Prostate gland (tissue), 2 donors: ENCODE data around the gene CRYM.

Experiments
- POLR2A ChIP-seq: fragments of 450-650 bp; IDR thresholded peaks from one replicate; pipeline ENCODE4 v1.6.1; 2016; ENCODE audit warnings: antibody characterized with exemption, mild to moderate bottlenecking
- POLR2AphosphoS5 ChIP-seq: sonication (generic); formaldehyde crosslinking; IDR thresholded peaks from one replicate; pipeline ENCODE4 v1.6.1; 2017; ENCODE audit warnings: antibody characterized with exemption
- TF ChIP-seq, protein P1 (sequence below), 4 experiments: fragments of 200-600 bp in 2 of 4; fragments of 450-650 bp in 2 of 4; sonication (generic) in 2 of 4; IDR thresholded peaks; 1 replicate in 3 of 4; 2 replicates in 1 of 4; pipeline ENCODE4 v1.5.1; 2016 to 2019; ENCODE audit warnings: antibody characterized with exemption in 4 of 4, mild to moderate bottlenecking in 2 of 4, moderate library complexity in 2 of 4

DNA sequence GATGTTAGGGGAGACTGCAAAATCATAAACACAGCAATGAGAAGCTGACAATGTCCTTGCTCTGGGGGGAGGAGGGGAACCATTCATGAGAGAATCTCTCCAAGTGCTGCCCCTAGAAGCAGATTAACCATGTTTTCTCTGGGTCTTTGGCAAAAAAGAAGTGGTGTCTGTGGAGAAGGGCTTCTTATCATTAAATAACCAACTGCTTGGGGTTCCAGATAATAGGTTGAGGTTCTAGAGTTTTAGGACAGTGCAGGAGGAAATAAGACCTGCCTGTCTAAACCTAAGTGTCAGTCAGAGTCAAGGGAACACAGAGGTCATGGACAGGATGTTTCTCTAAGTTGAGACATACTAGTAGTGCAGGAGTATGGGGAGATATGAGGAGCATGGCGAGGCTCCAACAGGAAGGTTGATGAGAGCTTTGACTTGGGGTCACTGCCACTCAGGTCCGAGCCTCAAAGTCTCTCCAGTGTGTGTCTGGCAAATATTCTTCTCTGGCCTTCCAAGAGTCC is 49.7 kb downstream of the CRYM start:
- TF ChIP-seq, protein P1, sequence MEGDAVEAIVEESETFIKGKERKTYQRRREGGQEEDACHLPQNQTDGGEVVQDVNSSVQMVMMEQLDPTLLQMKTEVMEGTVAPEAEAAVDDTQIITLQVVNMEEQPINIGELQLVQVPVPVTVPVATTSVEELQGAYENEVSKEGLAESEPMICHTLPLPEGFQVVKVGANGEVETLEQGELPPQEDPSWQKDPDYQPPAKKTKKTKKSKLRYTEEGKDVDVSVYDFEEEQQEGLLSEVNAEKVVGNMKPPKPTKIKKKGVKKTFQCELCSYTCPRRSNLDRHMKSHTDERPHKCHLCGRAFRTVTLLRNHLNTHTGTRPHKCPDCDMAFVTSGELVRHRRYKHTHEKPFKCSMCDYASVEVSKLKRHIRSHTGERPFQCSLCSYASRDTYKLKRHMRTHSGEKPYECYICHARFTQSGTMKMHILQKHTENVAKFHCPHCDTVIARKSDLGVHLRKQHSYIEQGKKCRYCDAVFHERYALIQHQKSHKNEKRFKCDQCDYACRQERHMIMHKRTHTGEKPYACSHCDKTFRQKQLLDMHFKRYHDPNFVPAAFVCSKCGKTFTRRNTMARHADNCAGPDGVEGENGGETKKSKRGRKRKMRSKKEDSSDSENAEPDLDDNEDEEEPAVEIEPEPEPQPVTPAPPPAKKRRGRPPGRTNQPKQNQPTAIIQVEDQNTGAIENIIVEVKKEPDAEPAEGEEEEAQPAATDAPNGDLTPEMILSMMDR (IDR thresholded peaks at IDR 0.05) = no peak
- no peak for TF ChIP-seq POLR2A
- no peak for TF ChIP-seq POLR2AphosphoS5
